ENCODE data around the gene LPIN1. TPM values are rescaled to one million over a fixed set of nuclear protein-coding genes. Genes with fewer than 3 reads are reported as not detected.

LPIN1 gene
- total and polyA plus RNA-seq, 2 of the 13 experiments (the other 11 are each of a cell fraction or from before 2014, with no cell fraction given) = 9.7 to 19.4 TPM

DNA sequence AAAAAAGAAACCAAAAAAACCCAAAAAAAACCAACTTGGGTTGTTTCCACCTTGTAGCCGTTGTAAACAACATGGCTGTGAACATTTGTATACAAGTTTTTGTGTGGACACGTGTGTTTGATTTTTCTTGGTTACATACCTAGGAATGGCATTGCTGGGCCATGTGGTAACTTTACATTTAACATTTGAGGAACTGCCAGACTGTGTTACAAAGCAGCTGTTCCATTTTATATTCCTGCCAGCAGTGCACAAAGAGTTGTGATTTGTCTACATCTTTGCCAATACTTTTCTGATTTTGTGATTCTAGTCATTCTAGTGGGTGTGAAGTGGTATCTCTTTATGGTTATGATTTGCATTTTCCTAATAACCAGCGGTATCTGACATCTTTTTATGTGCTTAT lies 22.5 kb downstream of the LPIN1 start:
- intact Hi-C loops (cut with micrococcal nuclease; ENCODE audit: unreplicated experiment) (no loop called here), in situ Hi-C loops (cut with HindIII; ENCODE audit: extremely low pct_ligation_motif_present, low pct_unique_long_range_greater_than_20kb) (no loop called here)
- H4K20me1 ChIP-seq (ENCODE audit: insufficient read depth, low read length) = peaks cover 6% of the 10 kb centered on the region; the same call in 1 of the 2 replicates
- FAIRE-seq (no peak), ATAC-seq (no peak), DNase-seq (ENCODE audit: low spot score) (no peak)
- no peak overlapping the region for H2AFZ ChIP-seq (ENCODE audit: low read length)
- ChIA-PET CTCF (ENCODE audit: low intra/inter-chr PET ratio, low total read pairs) (no interaction called here), POLR2A (no interaction called here)
- TF ChIP-seq BCL6 (CRISPR knock-in tag; IDR thresholded peaks at IDR 0.05) (no peak), RBM22 (optimal IDR thresholded peaks at IDR 0.05; ENCODE audit: low read length) (no peak), RXRA (CRISPR knock-in tag; IDR thresholded peaks at IDR 0.05) (no peak), GPN1 (CRISPR knock-in tag; IDR thresholded peaks at IDR 0.05; ENCODE audit: borderline replicate concordance) (no peak), ZNF614 (CRISPR knock-in tag; IDR thresholded peaks at IDR 0.05; ENCODE audit: borderline replicate concordance) (no peak), SKI (IDR thresholded peaks at IDR 0.05; ENCODE audit: partially characterized antibody) (no peak), MTA1 (CRISPR knock-in tag; IDR thresholded peaks at IDR 0.05; ENCODE audit: borderline replicate concordance) (no peak), KDM5B (CRISPR knock-in tag; IDR thresholded peaks at IDR 0.05; ENCODE audit: borderline replicate concordance) (no peak), ZNF577 (CRISPR knock-in tag; IDR thresholded peaks at IDR 0.05; ENCODE audit: borderline replicate concordance, low read depth) (no peak), GATA4 (IDR thresholded peaks at IDR 0.05; ENCODE audit: borderline replicate concordance, low read depth) (no peak), SIX4 (CRISPR knock-in tag; IDR thresholded peaks at IDR 0.05) (no peak)
- TF ChIP-seq, protein P1, sequence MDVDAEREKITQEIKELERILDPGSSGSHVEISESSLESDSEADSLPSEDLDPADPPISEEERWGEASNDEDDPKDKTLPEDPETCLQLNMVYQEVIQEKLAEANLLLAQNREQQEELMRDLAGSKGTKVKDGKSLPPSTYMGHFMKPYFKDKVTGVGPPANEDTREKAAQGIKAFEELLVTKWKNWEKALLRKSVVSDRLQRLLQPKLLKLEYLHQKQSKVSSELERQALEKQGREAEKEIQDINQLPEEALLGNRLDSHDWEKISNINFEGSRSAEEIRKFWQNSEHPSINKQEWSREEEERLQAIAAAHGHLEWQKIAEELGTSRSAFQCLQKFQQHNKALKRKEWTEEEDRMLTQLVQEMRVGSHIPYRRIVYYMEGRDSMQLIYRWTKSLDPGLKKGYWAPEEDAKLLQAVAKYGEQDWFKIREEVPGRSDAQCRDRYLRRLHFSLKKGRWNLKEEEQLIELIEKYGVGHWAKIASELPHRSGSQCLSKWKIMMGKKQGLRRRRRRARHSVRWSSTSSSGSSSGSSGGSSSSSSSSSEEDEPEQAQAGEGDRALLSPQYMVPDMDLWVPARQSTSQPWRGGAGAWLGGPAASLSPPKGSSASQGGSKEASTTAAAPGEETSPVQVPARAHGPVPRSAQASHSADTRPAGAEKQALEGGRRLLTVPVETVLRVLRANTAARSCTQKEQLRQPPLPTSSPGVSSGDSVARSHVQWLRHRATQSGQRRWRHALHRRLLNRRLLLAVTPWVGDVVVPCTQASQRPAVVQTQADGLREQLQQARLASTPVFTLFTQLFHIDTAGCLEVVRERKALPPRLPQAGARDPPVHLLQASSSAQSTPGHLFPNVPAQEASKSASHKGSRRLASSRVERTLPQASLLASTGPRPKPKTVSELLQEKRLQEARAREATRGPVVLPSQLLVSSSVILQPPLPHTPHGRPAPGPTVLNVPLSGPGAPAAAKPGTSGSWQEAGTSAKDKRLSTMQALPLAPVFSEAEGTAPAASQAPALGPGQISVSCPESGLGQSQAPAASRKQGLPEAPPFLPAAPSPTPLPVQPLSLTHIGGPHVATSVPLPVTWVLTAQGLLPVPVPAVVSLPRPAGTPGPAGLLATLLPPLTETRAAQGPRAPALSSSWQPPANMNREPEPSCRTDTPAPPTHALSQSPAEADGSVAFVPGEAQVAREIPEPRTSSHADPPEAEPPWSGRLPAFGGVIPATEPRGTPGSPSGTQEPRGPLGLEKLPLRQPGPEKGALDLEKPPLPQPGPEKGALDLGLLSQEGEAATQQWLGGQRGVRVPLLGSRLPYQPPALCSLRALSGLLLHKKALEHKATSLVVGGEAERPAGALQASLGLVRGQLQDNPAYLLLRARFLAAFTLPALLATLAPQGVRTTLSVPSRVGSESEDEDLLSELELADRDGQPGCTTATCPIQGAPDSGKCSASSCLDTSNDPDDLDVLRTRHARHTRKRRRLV (CRISPR knock-in tag; IDR thresholded peaks at IDR 0.05) = no peak
- TF ChIP-seq, protein P2, sequence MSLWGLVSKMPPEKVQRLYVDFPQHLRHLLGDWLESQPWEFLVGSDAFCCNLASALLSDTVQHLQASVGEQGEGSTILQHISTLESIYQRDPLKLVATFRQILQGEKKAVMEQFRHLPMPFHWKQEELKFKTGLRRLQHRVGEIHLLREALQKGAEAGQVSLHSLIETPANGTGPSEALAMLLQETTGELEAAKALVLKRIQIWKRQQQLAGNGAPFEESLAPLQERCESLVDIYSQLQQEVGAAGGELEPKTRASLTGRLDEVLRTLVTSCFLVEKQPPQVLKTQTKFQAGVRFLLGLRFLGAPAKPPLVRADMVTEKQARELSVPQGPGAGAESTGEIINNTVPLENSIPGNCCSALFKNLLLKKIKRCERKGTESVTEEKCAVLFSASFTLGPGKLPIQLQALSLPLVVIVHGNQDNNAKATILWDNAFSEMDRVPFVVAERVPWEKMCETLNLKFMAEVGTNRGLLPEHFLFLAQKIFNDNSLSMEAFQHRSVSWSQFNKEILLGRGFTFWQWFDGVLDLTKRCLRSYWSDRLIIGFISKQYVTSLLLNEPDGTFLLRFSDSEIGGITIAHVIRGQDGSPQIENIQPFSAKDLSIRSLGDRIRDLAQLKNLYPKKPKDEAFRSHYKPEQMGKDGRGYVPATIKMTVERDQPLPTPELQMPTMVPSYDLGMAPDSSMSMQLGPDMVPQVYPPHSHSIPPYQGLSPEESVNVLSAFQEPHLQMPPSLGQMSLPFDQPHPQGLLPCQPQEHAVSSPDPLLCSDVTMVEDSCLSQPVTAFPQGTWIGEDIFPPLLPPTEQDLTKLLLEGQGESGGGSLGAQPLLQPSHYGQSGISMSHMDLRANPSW (CRISPR knock-in tag; IDR thresholded peaks at IDR 0.05; ENCODE audit: borderline replicate concordance) = no peak
- BruUV-seq (replicated peaks) = no TSS peak
- H3K4me1 ChIP-seq (ENCODE audit: insufficient read depth, low read length) = peaks cover 7% of the 10 kb centered on the region
- no peak overlapping the region for H3K27ac ChIP-seq (ENCODE audit: extremely low read length, insufficient read depth, low read length)
- H3K4me2 ChIP-seq (ENCODE audit: low read depth, low read length) = no peak overlapping the region
- H3K79me2 ChIP-seq (ENCODE audit: insufficient read depth, low read length) = no peaks in the 10 kb centered on the region
- WGBS (ENCODE audit: low lambda C conversion rate) = 90% methylated on average over 3 of the region's 3 CpGs
- H3K36me3 ChIP-seq (replicated peaks in 1 of 2; ENCODE audit: control insufficient read depth in 1 of 2, insufficient read depth in 2 of 2, low read length in 2 of 2) = peaks cover 2 to 60% of the 10 kb centered on the region in 2 experiments; a peak in 4 of 5 replicates
- H3K9ac ChIP-seq (ENCODE audit: insufficient read depth, low read depth, low read length) = no peak overlapping the region
- H3K27me3 ChIP-seq (ENCODE audit: control insufficient read depth in 1 of 2, insufficient read depth in 2 of 2, low read length in 2 of 2) = no peaks in the 10 kb centered on the region
- H3K4me3 ChIP-seq (replicated peaks in 1 of 3; ENCODE audit: insufficient read depth in 1 of 3, low read depth in 2 of 3, low read length in 3 of 3) = no peak overlapping the region
- H3K9me3 ChIP-seq (ENCODE audit: low read length) = no peaks in the 10 kb centered on the region
